Stimulated activated CD8-positive, alpha-beta memory T cell treated with anti-CD3 and anti-CD28 coated beads, Interleukin-12 subunit alpha, Interleukin-12 subunit beta, amount 100 ng/mL, for 24 hours (primary cell): ENCODE data around the gene ZNF664.

Source experiments
- DNase-seq: peaks from one replicate; pipeline ENCODE4 v3.0.0-alpha.2; 2020; ENCODE audit errors: extremely low read depth

The ZNF664 gene

DNA sequence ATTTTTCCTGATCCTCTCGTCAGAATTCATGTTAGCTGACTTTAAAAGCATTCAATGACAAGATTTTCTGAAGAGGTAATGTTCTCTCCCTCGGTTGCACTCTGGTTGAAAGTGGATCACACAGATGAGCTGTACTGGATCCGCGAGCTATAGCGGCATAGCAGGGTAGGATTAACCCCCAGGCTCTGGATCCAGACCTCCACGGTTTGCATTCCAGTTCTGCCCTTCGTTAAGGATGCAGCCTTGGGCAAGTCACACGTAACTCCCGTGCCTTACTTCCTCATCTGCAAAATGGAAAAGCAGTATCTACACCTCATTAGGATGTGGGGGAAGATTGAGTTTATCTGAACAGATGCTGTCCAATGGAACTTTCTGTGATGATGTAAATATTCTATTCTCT lies 14.1 kb upstream of the ZNF664 start:
- no peak for DNase-seq

DNA sequence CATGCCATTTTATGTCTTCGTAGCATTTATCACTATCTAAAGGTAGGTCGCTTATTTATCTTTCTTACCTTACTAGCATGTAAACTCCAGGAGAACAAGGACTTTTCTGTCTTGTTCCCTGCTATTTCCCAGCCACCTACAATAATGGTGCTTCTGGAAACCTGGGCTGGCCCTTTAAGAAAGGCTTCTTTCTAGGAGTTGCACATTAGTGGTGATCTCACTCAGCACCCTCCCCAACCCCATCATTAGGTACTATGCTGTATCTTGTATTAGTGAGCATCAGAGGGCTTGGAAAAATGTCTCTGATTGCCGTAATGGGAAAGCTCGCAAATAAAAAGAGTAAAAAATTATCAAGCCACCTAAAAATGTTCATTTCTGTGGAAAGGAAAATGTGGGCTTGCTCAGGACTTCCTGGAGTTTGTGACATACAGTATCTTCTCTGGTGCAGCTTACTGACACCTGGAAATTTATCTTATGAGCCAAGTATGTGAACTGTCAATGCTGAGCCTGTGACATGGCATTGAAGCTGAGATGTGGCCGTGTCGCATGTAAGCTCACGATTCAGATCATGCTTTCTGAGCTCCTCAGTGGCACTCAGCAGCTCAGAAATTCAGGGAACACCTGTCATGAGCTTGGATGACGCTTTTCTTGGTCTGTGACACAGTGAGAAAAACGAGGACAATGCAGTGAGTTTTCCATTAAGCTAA lies 12.8 kb upstream of the ZNF664 start:
- no peak for DNase-seq

DNA sequence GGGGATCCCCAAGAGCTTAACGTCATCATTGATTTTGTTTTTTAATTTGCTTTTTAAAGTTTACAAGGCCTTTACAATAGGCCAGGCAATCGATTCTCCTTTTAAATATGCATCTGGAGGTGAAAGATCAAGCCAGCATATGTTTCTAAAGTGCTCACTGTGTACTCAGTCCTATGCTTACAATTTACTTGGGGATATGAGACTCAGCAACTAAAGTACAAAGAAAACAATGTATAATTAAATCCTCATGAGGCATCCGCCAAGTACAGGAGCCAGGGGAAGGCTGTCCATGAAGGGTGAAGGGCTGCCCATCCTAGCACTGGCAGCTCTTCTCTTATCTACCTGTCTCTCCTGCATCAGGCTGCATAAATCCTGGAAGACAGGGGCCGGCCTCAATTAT lies 12.2 kb upstream of the ZNF664 start:
- DNase-seq: no peak

DNA sequence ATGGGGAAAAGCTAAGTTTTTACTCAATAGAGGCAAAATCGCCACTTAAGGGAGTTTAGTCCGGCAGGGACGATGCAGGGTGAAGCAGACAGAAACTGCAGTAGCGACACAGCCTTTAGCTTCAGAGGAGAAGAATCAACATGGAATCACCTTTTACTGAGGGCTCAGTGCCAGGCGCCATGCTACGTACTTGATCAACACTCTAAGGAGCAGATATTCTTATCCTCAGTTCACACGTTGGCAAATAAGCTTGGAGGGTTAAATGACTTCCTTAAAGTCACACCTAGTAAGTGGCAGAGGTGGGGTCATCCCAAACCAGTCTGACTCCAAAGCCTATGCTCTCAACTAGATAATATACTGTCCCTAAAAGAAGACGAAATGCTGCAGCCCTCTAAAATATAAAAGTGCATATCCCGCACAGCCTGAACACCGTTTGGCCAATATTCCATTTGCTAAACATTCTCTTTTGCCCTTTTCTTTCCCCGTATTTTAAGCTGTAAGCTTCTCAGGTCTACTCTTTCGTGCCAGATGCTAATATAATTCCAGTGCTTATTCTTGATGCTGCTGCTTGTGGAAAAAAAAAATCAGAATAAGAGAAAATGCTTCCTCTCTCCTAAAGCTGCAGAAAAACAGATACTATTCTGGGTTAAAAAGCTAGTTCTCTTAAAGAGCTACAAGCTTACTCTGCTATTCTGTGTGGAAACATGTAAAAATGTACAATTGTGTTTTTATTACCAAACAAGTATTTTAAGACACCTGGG lies 11.2 kb upstream of the ZNF664 start:
- no peak for DNase-seq

DNA sequence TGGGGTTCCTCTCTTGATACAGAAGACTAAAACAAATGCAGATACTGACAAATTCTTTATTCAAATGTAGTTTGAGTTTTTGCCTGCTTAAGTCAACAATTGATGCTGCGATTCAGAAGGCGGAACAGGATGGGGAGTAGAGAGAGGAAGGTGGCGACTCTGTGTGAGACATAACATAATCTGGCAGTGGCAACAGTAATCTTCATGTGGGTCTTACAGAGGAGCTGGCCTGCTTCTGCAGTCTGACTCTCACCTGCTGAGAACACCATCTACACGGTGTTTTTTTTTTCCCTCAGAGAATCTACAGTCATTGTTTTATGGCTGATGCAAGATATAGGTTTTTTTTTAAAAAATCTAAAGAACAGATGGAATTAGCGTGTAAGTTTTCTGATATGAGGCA lies 10.5 kb upstream of the ZNF664 start:
- no peak for DNase-seq

DNA sequence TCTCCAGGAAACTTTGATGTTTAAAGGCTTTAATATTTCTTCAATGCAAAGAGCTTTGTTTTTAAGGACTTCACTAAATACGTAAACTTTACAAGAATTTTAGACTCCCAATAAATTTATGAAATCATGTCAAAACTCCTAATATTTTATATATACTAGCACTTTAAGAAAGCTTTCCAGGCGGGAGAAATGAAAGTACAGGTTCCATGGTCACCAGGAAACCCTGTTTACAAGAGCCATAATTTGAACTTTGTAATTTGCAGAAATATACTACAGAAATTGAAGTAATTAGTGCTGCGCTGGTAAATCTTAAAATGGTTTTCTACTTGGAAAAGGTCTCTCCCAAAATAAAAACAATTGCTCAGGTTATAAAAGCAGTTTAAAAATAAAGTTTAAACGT lies 9.2 kb upstream of the ZNF664 start:
- DNase-seq: no peak

DNA sequence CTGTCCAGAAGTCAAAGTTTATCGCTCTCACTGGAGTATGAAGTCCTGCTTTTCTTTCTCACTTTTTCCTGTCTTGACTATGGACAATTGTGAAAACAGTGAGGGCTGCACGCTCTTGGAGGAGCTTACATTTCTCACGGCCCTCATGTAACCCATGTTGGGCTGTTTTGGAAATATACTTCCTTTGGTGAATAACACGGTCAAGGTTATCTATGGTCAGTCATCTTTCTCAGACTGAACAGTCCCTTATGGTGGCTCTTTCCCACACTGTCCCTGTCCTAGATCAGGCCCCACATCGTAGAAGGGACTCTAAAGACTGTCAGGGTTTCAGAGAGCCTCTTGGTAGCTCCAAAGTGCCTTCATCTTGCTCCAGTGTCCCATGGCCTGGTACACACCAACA lies 7.6 kb upstream of the ZNF664 start:
- DNase-seq: no peak

DNA sequence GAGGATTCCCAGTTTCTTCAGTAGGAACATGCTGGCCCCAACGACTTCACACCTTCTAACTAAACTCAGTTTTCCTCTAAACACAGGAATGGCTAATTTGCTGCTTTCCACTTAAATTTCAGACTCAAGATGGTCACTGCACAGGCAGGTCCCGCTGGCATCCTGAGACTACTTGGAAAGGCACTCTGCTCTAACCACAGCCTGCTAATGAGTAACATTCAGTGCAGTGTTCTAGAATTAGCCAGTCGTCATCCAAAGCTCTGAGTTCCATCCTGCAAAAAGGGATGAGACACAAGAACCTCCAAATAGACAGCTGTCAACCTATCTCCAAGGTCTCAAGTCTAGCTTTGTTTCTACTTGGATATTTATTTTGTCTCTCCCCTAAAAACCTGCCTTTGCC lies 6.4 kb upstream of the ZNF664 start:
- no peak for DNase-seq

DNA sequence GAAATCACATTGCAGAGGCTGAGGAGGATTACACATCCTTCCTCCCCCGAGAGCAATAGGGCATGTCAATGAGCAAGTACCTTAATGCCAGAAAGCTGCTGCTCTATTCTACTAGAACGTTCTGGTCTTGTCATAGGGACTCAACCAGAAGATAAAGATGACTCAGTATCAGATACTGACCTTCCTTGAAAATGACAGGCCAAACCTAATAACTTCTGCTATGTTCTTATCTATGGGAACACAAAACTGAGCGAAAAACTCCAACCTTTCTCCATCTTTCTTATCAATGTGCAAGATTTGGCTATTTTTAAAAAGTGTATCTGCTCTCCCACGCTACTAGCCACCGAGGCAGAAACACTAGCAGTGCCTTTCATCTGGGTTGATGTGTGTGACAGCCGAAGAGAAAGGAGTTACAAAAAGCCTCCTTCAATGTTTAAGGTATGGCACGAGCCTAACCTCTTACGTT lies 5.9 kb upstream of the ZNF664 start:
- DNase-seq: no peak

DNA sequence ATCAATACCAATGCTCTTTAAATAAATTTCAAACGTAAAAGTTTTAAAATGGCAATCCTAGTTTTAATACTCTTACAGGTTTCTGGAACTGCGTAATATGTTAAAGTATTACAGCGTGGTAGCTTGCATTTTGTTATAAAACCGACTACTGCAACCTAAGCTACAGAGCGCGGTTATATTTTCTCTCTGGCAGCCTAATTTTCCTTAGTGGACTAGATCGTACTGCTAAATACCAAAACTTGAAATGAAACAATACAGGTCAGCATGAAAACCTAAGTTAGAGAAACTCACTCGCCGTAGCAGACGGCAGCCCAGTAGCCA lies 1.6 kb upstream of the ZNF664 start:
- no peak for DNase-seq

DNA sequence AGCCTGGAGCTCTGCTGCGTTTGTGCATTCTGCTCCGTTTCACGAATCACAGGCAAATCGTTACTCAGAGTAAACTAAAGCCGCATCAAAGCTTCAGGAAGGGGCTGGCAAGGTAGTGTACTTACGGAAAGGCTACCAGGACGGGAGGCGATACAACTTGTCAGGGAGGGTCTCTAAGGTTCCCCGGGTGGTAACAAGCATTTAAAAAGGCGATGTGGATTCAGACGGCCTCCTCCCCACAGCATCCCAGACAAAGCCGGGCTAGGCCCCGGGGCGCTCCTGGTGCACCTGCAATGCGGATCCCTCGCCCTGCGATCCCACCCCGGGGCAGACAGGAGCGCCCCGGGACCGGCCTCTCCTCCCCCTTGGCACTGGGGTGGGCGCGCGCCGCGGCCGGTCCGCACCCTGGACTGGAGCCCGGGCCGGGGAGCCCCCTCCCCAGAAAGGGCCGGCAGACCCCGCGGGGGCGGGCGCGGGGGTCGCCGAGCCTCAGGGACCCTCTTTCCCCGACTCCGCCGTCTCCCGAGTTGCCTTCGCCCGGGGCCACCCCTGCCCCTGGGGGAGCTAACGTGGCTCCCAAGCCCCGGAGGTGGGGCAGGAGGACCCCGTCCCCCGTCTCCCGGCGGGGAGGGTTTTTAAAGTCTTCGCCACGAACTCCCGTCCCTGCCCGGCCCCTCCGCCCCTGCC lies 1.1 kb upstream of the ZNF664 start:
- no peak for DNase-seq

DNA sequence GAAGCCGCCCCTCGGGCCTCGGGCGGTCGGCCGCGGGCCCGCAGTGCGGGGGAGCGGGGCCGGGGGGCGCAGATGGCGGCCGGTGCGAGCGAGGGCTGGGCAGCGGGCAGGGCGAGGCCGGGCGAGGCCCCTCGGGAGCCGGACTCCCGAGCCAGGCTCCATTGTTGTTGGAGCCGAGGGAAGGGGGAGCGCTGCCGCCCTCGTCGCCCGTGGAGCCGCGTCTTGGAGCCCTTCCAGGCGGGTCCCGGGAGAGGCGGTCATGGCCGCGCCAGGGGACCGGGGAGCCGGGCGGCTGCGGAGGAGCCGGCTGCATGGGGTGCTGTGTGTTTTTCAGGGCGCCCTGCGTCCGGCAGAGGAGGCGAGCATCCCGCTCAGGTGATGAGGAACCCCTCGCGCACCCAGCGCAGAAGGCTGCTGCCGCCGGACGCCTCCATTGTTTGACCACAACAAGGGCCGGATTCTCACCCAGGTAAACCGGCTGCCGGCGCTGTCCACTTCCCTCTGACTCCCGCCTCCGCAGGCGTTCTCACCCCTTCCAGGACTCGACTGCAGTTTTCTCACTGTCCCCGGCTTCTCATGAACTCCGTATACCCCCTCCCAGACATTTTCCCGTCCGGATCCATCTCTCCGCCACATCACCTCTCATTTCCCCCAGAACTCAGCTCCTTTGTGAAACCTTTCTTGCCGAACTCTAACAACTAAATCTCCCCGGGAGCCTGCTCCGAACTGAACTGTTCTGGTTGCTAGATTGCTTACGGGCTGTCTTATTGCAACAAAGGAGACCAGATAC lies 732 bp downstream of the ZNF664 start:
- DNase-seq: no peak

DNA sequence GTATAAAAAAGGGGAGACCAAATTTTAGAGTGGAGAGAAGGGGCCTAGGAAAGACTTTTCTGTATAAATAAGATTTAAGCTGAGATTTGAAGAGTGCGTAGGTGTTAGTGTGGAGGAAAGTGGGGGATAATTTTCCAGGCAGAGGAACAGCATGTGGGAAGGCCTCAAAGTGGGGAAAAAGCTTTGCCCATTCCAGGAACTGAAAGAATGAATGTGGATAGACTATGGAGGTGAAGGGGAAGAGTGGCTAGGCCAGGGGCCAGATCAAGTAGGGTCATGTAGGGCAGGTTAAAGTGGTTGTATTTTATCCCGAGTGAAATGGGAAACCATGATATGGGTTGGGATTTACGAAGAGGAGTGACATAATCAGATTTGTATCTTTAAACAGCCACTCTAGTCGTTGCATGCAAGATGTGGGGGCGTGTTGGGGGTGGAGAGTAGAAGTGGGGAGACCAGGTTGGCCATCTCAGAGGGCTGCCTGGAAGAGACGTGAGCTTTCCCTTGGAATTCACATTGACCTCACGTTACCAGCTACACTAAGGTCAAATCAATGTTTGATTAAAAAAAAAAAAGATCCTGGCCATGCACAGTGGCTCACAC lies 3.3 kb downstream of the ZNF664 start:
- DNase-seq: no peak

DNA sequence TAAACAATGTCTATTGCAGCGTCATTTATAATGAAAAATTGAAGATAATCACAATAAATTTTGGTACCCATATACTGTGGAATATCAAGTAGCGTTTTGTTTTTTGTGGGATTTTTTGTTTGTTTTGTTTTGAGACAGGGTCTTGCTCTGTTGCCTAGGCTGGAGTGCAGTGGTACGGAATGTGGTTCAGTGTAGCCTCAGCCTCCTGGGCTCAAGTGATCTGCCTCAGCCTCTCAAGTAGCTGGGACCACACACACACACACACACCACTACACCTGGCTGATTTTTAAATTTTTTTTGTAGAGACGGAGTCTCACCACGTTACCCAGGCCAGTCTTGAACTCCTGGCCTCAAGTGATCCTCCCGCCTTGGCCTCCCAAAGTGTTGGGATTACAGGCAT lies 6.6 kb downstream of the ZNF664 start:
- no peak for DNase-seq

DNA sequence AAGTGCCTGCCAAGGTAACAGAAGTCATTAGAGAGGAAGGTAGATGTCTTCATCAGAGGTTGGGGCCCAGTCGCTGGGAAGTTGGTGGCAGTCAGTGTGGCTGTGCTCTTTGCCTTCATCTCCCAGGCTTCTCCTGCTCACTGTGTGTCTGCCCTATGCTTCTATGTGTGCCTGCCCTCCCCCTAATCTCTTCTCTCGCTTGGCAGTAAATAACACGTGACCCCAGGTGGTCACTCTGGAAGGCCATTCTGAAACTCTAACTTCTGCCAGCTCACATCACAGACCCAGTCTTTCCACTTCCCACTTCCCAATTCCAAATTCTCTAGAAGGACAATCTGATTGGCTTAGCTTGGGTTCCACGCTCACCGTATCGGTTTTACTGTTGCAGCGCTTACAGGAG lies 9.3 kb downstream of the ZNF664 start:
- DNase-seq: no peak

DNA sequence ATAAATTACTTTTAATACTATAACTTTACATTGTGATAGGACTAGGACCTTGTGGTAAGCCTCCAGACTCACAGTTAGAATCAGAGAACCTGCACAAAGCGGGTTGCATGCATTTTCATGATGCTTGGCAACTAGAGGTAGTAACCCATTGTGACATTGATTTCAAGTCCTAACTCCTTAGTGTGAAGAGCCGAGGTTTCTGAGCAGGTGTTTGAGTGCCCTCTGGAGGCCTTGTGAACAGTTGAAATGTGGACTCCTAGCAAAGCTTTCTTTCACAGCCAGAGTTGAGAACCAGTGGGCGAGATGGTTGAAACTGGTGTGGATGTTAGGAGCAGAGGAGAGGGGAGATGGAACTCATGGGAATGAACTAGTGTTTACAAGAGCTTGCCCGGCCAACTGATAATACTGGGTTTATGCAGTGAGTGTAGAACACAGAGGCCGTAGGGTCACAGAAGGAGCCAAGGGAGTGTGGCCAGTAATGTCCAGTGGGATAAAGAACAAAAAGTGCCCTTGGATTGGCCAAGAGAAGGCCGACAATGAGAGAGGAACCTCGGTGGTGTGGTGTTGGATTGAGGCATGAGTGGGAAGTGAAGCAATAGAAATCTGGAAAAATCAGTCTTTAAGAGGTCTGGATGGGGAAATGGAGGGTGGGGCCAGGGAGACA lies 10.9 kb downstream of the ZNF664 start:
- no peak for DNase-seq

DNA sequence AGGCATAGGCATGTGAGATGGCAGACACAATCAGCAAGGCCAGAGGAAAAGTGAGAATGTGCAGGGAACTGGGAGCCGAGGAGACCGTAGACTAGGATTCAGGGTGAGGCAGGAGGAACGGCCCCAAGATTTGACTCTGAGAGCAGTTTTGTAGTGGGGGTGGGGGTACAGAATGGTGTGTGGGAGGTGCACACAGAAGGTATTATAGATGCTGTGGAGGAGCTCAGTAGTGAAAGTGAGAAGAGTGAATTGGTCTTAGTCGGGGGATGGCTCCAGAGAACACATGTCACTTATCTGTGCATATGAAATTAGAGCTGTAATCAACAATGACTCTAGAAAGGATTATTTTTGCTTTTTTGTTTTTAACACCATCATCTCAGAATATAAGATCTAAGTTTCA lies 11.9 kb downstream of the ZNF664 start:
- no peak for DNase-seq

DNA sequence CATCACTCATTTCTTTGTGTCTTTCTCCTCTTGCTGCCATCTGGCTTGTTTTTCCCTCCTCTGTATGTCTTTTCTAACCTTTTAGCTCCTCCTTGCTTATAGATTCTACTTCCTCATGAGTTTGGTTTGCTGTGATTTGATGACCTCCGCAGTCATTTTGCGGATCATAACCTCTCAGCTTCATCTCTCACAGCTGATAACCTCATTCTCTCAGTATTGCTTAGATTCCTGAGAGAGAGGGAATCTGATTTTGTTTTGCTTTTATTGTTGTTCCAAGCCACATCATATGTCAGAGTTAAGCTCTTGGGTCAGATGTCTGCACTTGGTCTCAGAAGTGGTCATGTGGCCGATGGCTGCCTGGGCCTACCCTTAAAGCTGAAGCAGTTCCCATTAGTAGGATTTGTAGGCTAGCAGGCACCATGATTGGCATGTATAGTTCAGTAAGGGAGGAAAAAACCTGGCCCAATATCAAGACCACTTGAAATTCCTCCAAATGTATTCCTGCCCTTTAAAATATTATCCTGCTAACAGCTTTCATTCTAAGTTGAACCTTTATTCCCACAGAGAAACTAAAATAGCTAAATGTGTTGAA lies 13.5 kb downstream of the ZNF664 start:
- DNase-seq: no peak

DNA sequence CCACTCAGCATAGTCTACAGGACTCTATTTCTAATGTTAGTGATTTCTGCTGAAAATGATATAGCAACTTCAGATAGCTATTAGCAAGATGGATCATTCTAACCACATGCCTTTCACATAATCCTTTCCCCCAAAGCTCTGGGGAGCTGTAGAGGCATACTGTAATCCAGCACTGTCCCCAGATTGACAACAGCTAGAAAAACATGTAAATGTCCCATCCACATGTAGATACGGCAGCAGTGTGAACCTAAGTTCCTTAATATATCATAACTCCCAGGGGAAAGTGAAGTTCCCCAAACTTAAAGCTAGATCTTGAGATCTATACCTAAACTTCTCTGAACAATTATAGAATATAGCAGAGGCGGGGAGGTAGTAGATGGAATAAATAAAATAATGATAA lies 14.0 kb downstream of the ZNF664 start:
- DNase-seq: no peak

DNA sequence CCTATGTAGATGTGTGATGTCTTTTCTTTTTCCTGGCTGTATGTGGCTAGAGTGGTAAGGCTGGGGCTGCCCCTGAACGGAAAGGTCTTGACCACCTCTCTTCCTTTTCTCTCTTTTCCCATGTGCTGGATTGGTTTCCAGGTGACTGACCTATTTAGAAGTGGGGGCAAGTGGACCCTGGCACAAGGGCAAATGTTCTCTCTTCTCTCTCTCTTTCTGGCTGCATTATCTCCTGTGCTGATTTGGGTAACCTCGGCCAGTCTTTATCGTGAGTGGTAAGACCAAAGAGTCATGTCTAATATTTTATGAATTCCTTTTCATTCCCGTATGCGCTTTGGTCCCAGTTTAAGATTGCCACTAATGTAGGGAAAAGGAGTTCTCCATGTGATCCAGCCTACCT lies 16.2 kb downstream of the ZNF664 start:
- no peak for DNase-seq

DNA sequence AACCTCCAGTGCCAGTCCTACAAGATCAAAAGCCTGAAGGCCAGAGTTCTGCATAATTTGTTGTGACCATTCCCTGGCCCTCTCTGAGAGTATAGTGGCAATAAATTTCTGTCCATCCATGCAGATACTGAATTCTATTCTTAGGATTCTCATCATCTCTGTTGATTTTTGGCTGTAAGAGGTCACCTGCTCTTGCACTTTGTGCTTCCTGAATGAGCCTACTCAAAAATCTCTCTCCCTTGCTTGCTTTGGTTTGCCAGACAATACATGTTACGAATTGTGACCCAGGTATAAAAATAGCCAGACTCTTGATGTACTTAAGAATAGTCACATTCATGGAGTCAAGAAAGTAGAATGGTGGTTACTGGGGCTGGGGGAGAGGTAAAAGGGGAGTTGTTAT lies 16.7 kb downstream of the ZNF664 start:
- DNase-seq: no peak
